Measurements from ENCODE around the gene BHMT2. TPM values are rescaled to one million over a fixed set of nuclear protein-coding genes. Genes with fewer than 3 reads are reported as not detected.

The BHMT2 gene
- polyA plus RNA-seq, 2 of the 4 experiments (the other 2 are of a cell fraction) = not detected

DNA sequence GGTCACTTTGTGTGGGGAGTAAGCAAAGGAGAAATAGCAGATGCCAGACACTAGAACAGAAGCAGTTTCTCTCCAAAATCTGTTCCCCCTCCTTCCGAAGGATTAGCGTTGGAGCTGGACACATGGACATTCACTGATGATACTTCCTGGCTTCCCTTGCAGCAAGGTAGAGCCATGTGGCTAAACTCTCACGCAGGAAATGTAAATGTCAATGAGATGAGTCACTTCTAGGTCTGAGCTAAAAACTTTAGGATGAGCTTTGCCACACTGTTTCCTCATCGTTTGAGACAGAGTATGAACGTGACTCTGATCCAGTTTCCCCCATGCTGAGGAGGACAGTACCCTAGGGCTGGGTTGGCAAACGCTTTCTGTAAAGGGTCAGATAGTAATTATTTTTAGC, 5.1 kb downstream of the BHMT2 start:
- TF ChIP-seq, protein P1, sequence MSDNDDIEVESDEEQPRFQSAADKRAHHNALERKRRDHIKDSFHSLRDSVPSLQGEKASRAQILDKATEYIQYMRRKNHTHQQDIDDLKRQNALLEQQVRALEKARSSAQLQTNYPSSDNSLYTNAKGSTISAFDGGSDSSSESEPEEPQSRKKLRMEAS (IDR thresholded peaks at IDR 0.05) = no peak
- TF ChIP-seq ZFP36 (IDR thresholded peaks at IDR 0.05; ENCODE audit: borderline replicate concordance, partially characterized antibody) (no peak), JUNB (IDR thresholded peaks at IDR 0.05) (no peak), MAZ (IDR thresholded peaks at IDR 0.05; ENCODE audit: borderline replicate concordance, low read depth, low read length) (no peak), KDM5A (IDR thresholded peaks at IDR 0.05) (no peak), PHF8 (IDR thresholded peaks at IDR 0.05; ENCODE audit: borderline replicate concordance, low read depth) (no peak), CEBPB (IDR thresholded peaks at IDR 0.05) (no peak), KDM1A (IDR thresholded peaks at IDR 0.05; ENCODE audit: low read depth) (no peak), EP300 (IDR thresholded peaks at IDR 0.05) (no peak), HEYL (CRISPR knock-in tag; IDR thresholded peaks at IDR 0.05) (no peak), CBX8 (IDR thresholded peaks at IDR 0.05) (no peak), RFX5 (IDR thresholded peaks at IDR 0.05) (no peak)
- TF ChIP-seq, protein P2, sequence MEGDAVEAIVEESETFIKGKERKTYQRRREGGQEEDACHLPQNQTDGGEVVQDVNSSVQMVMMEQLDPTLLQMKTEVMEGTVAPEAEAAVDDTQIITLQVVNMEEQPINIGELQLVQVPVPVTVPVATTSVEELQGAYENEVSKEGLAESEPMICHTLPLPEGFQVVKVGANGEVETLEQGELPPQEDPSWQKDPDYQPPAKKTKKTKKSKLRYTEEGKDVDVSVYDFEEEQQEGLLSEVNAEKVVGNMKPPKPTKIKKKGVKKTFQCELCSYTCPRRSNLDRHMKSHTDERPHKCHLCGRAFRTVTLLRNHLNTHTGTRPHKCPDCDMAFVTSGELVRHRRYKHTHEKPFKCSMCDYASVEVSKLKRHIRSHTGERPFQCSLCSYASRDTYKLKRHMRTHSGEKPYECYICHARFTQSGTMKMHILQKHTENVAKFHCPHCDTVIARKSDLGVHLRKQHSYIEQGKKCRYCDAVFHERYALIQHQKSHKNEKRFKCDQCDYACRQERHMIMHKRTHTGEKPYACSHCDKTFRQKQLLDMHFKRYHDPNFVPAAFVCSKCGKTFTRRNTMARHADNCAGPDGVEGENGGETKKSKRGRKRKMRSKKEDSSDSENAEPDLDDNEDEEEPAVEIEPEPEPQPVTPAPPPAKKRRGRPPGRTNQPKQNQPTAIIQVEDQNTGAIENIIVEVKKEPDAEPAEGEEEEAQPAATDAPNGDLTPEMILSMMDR (IDR thresholded peaks at IDR 0.05) = no peak
- no peak overlapping the region for H3K27ac ChIP-seq
- FAIRE-seq = no peak
- WGBS (ENCODE audit: missing lambda C conversion rate) = 48% methylated on average over 6 of the region's 6 CpGs
- peaks cover 14% of the 10 kb centered on the region; the same call in 2 of the 3 replicates for H3K9me3 ChIP-seq
- H3K4me1 ChIP-seq = no peaks in the 10 kb centered on the region; the same call in 2 of the 3 replicates
- H3K4me2 ChIP-seq = no peak overlapping the region
- ATAC-seq = no peak
- H3K4me3 ChIP-seq = no peak overlapping the region
- DNase-seq (ENCODE audit: low read depth in 1 of 2, low spot score in 1 of 2) = peak in 1 of 2 experiments; percentile 6
- ChIA-PET POLR2A (no interaction called here), CTCF (interaction anchor here (1.1 to 3.1 kb wide), 4 partner anchors 16 to 117 kb away, joined by 3 to 13 read pairs (median 4); no protein-coding TSS in a partner anchor)

DNA sequence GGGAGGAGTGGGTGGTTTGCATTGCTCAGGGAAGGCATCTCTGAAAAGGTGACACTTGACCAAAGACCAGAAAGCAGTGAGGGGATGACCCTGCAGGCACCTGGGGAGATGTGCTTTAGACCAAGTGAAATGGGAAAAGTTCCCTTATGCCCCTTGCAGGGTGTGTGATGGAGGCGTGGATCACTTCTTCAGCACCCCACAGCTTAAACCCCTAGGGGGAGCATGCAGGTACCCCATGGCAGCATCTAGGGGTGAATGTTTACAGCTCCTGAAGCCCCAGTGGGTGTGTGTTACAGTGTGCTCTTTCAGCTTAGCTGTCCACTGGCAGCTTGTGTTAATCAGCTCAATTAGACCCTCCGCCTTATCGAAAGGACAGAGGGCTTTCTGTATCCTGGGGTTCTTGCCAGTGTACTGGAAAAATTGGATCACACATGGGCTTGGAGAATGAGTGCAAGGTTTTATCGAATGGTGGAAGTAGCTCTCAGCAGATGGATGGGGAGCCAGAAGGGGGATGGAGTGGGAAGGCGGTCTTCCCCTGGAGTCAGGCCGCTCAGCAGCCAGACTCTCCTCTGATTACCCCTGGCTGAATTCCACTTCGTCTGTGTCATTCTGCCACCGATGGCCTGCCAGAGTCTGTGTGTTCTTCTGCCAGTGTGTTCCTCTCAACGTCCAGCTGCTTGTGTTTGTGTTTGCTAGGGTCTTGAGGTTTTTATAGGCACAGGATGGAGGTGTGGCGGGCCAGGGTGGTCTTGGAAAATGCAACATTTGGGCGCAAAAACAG, 6.3 kb downstream of the BHMT2 start:
- ATAC-seq (peak in 1 of 2 experiments; percentile 40; a peak in 2 of 6 replicates), DNase-seq (ENCODE audit: low read depth in 1 of 2, low spot score in 1 of 2) (no peak), FAIRE-seq (no peak)
- Histone ChIP-seq H3K4me3 (no peak overlapping the region), H3K4me2 (no peak overlapping the region), H3K4me1 (no peaks in the 10 kb centered on the region), H3K27ac (no peak overlapping the region), H3K9me3 (peaks cover 14% of the 10 kb centered on the region; the same call in 2 of the 3 replicates)
- ChIA-PET POLR2A (interaction anchor here (0.6 kb wide), 1 partner anchor 162 kb away, joined by 5 read pairs; no protein-coding TSS in a partner anchor), CTCF (interaction anchor here (0.6 to 3.1 kb wide), 5 partner anchors 15 to 532 kb away, joined by 3 to 13 read pairs (median 5); no protein-coding TSS in a partner anchor)
- TF ChIP-seq CEBPB (IDR thresholded peaks at IDR 0.05) = no peak
- no peak for TF ChIP-seq HEYL (CRISPR knock-in tag; IDR thresholded peaks at IDR 0.05)
- TF ChIP-seq CBX2 (IDR thresholded peaks at IDR 0.05; ENCODE audit: borderline replicate concordance, low read depth) = no peak
- no peak for TF ChIP-seq CHD2 (IDR thresholded peaks at IDR 0.05; ENCODE audit: low read length, partially characterized antibody)
- no peak for TF ChIP-seq POLR2A (IDR thresholded peaks at IDR 0.05; ENCODE audit: low read length)
- no peak for TF ChIP-seq ZSCAN20 (CRISPR knock-in tag; IDR thresholded peaks at IDR 0.05)
- TF ChIP-seq, protein P3, sequence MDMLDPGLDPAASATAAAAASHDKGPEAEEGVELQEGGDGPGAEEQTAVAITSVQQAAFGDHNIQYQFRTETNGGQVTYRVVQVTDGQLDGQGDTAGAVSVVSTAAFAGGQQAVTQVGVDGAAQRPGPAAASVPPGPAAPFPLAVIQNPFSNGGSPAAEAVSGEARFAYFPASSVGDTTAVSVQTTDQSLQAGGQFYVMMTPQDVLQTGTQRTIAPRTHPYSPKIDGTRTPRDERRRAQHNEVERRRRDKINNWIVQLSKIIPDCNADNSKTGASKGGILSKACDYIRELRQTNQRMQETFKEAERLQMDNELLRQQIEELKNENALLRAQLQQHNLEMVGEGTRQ (IDR thresholded peaks at IDR 0.05) = no peak
- WGBS (ENCODE audit: missing lambda C conversion rate) = 76% methylated on average over 11 of the region's 11 CpGs

DNA sequence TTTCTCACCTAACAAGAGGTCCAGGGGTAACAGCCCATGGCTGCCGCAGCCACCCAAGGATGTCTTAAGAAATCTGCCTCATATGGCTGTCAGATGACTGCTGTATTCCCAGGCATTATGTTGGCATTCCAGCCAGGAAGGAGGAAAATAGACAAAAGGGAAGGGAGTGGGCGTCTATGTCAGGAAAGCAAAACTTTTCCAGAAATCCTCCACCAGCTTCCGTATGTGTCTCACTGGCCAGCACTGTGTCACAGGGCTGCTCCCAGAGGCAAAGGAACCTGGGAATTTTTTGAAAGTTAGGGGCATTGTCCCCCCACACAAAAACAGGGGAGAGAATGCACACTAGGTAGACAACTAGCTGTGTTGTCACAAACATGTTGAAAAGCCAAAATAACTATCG, 7.3 kb downstream of the BHMT2 start:
- DNase-seq (ENCODE audit: low read depth in 1 of 2, low spot score in 1 of 2) (no peak), ATAC-seq (no peak), FAIRE-seq (no peak)
- H3K27ac ChIP-seq = no peak overlapping the region
- H3K4me3 ChIP-seq = no peak overlapping the region
- WGBS (ENCODE audit: missing lambda C conversion rate) = 58% methylated on average over 4 of the region's 4 CpGs
- H3K4me2 ChIP-seq = no peak overlapping the region
- no peaks in the 10 kb centered on the region for H3K4me1 ChIP-seq
- peaks cover 14% of the 10 kb centered on the region; the same call in 2 of the 3 replicates for H3K9me3 ChIP-seq
- CTCF ChIA-PET = interaction anchor here (0.6 to 2.1 kb wide), 3 partner anchors 52 to 1228 kb away, joined by 3 to 8 read pairs (median 3); no protein-coding TSS in a partner anchor
- POLR2A ChIA-PET = no interaction called here
- TF ChIP-seq, protein P4, sequence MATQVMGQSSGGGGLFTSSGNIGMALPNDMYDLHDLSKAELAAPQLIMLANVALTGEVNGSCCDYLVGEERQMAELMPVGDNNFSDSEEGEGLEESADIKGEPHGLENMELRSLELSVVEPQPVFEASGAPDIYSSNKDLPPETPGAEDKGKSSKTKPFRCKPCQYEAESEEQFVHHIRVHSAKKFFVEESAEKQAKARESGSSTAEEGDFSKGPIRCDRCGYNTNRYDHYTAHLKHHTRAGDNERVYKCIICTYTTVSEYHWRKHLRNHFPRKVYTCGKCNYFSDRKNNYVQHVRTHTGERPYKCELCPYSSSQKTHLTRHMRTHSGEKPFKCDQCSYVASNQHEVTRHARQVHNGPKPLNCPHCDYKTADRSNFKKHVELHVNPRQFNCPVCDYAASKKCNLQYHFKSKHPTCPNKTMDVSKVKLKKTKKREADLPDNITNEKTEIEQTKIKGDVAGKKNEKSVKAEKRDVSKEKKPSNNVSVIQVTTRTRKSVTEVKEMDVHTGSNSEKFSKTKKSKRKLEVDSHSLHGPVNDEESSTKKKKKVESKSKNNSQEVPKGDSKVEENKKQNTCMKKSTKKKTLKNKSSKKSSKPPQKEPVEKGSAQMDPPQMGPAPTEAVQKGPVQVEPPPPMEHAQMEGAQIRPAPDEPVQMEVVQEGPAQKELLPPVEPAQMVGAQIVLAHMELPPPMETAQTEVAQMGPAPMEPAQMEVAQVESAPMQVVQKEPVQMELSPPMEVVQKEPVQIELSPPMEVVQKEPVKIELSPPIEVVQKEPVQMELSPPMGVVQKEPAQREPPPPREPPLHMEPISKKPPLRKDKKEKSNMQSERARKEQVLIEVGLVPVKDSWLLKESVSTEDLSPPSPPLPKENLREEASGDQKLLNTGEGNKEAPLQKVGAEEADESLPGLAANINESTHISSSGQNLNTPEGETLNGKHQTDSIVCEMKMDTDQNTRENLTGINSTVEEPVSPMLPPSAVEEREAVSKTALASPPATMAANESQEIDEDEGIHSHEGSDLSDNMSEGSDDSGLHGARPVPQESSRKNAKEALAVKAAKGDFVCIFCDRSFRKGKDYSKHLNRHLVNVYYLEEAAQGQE (IDR thresholded peaks at IDR 0.05) = no peak
- TF ChIP-seq PHF8 (IDR thresholded peaks at IDR 0.05; ENCODE audit: borderline replicate concordance, low read depth) (no peak), TP53 (CRISPR knock-in tag; IDR thresholded peaks at IDR 0.05) (no peak), EHF (CRISPR knock-in tag; IDR thresholded peaks at IDR 0.05) (no peak), MAZ (IDR thresholded peaks at IDR 0.05; ENCODE audit: borderline replicate concordance, low read depth, low read length) (no peak), CEBPB (IDR thresholded peaks at IDR 0.05) (no peak), HOXA7 (CRISPR knock-in tag; IDR thresholded peaks at IDR 0.05) (no peak), MAFK (IDR thresholded peaks at IDR 0.05; ENCODE audit: partially characterized antibody) (no peak), ZC3H11A (IDR thresholded peaks at IDR 0.05) (no peak)
- TF ChIP-seq, protein P5, sequence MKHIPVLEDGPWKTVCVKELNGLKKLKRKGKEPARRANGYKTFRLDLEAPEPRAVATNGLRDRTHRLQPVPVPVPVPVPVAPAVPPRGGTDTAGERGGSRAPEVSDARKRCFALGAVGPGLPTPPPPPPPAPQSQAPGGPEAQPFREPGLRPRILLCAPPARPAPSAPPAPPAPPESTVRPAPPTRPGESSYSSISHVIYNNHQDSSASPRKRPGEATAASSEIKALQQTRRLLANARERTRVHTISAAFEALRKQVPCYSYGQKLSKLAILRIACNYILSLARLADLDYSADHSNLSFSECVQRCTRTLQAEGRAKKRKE (CRISPR knock-in tag; IDR thresholded peaks at IDR 0.05; ENCODE audit: low read depth) = no peak
